Activated CD8-positive, alpha-beta T cell treated with anti-CD3 and anti-CD28 coated beads for 36 hours (primary cell): Measurements from ENCODE around the gene ANKRD6. TPM values are rescaled to one million over a fixed set of nuclear protein-coding genes. Genes with fewer than 3 reads are reported as not detected.

ENCODE experiments used
- ATAC-seq: fragments of 200-7000 bp; cut with Tn5 transposase; one replicate; pipeline ENCODE4 v1.10.0; 2021; ENCODE audit warnings: mild to moderate bottlenecking, moderate library complexity
- CTCF ChIA-PET: fragments of 350-600 bp; sonication (Branson Sonifier 250); formaldehyde crosslinking; loops from one replicate; lab custom pipeline; 2021; ENCODE audit warnings: antibody characterized with exemption; lab: Charles Lee
- POLR2A ChIA-PET: fragments of 350-600 bp; sonication (Branson Sonifier 250); formaldehyde crosslinking; loops from one replicate; lab custom pipeline; 2021; ENCODE audit warnings: antibody characterized with exemption; lab: Charles Lee
- DNase-seq: peaks from one replicate; pipeline ENCODE4 v3.0.0-alpha.2; 2020
- H3K27ac Mint-ChIP-seq: one replicate; pipeline ENCODE4 v1.8.0; 2021; ENCODE audit warnings: mild to moderate bottlenecking, mixed read lengths
- H3K27me3 Mint-ChIP-seq: one replicate; pipeline ENCODE4 v1.8.0; 2021; ENCODE audit warnings: mixed read lengths
- H3K36me3 Mint-ChIP-seq: one replicate; pipeline ENCODE4 v1.8.0; 2021; ENCODE audit warnings: low read depth, mixed read lengths
- H3K4me1 Mint-ChIP-seq: one replicate; pipeline ENCODE4 v1.8.0; 2021; ENCODE audit warnings: low read depth, mixed read lengths
- H3K4me3 Mint-ChIP-seq: one replicate; pipeline ENCODE4 v1.8.0; 2021; ENCODE audit warnings: mild to moderate bottlenecking, moderate library complexity, mixed read lengths
- H3K9me3 Mint-ChIP-seq: one replicate; pipeline ENCODE4 v1.8.0; 2021; ENCODE audit warnings: mixed read lengths
- intact Hi-C: fragments of 100-400 bp; cut with micrococcal nuclease; formaldehyde crosslinking; loops from one replicate; pipeline ENCODE4 v1.10.0; 2022
- total RNA-seq, 2 experiments: library from RNA; stranded (reverse); gene quantifications; one replicate each; pipeline ENCODE4 v1.2.3, GENCODE V29; 2021
- TF ChIP-seq, protein P1 (sequence below): fragments of 200-600 bp; IDR thresholded peaks from one replicate; pipeline ENCODE4 v1.8.0; 2022; ENCODE audit warnings: antibody characterized with exemption, mild to moderate bottlenecking

ANKRD6 gene
- total RNA-seq, result 1 to 10 TPM; 3.5 to 4.9 TPM

DNA sequence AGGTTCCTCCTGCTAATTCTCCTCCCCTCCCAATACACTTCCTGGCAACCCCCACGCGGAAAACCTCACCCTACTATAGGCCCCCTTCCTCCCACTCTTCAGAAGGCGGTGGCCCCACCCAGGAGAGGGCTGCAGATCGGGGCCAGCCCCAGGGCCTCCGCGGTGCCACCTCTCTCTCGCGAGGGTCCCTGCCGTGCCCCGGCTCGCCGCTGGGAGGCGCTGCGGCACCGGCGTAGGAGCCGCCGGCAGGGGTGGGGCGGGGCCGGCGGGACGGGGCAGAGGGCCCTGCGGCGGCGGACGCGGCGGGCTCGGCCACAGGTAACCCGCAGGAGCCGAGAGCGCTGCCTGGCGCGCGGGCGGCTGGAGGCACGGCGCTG lies at the start of gene ANKRD6:
Gene ANKRD6, plus strand, starts transcription at position 278 of the 377 bp plus-strand sequence. CDS start 133,825 bp downstream, outside the sequence.
- TF ChIP-seq, protein P1, sequence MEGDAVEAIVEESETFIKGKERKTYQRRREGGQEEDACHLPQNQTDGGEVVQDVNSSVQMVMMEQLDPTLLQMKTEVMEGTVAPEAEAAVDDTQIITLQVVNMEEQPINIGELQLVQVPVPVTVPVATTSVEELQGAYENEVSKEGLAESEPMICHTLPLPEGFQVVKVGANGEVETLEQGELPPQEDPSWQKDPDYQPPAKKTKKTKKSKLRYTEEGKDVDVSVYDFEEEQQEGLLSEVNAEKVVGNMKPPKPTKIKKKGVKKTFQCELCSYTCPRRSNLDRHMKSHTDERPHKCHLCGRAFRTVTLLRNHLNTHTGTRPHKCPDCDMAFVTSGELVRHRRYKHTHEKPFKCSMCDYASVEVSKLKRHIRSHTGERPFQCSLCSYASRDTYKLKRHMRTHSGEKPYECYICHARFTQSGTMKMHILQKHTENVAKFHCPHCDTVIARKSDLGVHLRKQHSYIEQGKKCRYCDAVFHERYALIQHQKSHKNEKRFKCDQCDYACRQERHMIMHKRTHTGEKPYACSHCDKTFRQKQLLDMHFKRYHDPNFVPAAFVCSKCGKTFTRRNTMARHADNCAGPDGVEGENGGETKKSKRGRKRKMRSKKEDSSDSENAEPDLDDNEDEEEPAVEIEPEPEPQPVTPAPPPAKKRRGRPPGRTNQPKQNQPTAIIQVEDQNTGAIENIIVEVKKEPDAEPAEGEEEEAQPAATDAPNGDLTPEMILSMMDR, result peak; percentile 76
- DNase-seq (peak; percentile 86), ATAC-seq (peak; percentile 97)
- Mint-ChIP-seq H3K4me1 (peaks cover 16% of the 10 kb centered on the region), H3K27me3 (no peaks in the 10 kb centered on the region), H3K9me3 (no peaks in the 10 kb centered on the region), H3K4me3 (peak within 1 kb of the TSS; percentile 70), H3K27ac (peak within 1 kb of the TSS; percentile 55), H3K36me3 (no peaks in the 10 kb centered on the region)
- intact Hi-C loops, result loop anchor here (1.0 to 5.0 kb wide), 2 partner anchors 61 to 177 kb away; no protein-coding TSS in a partner anchor
- CTCF ChIA-PET, result interaction anchor here (0.6 to 5.2 kb wide), 54 partner anchors 8 to 450 kb away, joined by 3 to 78 read pairs (median 4); partner anchors contain the start of genes LYRM2 and RRAGD
- POLR2A ChIA-PET, result interaction anchor here (1.0 to 1.2 kb wide), 2 partner anchors 197 to 206 kb away, joined by 3 to 6 read pairs; partner anchors contain the start of gene LYRM2

DNA sequence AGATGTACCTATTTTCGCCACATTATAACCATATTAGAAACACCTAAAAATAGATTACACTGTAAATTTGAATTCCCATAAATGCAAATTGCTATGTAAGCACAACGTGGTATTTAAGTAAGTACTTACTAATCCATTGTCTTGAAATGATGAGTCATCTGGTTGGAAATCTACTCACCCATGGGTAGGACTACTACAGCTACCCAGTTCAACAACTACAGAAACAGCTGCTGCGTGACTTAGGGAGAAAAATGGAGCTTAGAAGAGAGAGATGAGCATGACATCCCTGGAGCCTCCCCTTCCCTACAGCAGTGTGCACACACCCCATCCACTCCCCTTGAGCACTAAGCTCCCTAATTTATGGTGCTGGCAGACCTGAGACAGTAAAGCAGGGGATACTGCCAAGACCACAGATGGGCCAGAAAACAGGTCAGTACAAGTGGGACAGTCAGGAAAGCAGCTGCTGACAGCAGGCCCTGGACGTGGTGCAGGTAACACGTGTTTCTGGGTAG lies 47.7 kb upstream of the ANKRD6 start:
- intact Hi-C loops, result no loop called here
- H3K4me1 Mint-ChIP-seq, result peaks cover 3% of the 10 kb centered on the region
- H3K36me3 Mint-ChIP-seq, result peaks cover 3% of the 10 kb centered on the region
- TF ChIP-seq, protein P1, result no peak
- no peak overlapping the region for H3K4me3 Mint-ChIP-seq
- DNase-seq, result no peak
- no peaks in the 10 kb centered on the region for H3K27me3 Mint-ChIP-seq
- H3K9me3 Mint-ChIP-seq, result no peaks in the 10 kb centered on the region
- ChIA-PET POLR2A (interaction anchor here (1.1 kb wide), 1 partner anchor 24 kb away, joined by 3 read pairs; no protein-coding TSS in a partner anchor), CTCF (interaction anchor here (2.2 kb wide), 1 partner anchor 13 kb away, joined by 15 read pairs; no protein-coding TSS in a partner anchor)
- no peak for ATAC-seq
- H3K27ac Mint-ChIP-seq, result no peak overlapping the region

DNA sequence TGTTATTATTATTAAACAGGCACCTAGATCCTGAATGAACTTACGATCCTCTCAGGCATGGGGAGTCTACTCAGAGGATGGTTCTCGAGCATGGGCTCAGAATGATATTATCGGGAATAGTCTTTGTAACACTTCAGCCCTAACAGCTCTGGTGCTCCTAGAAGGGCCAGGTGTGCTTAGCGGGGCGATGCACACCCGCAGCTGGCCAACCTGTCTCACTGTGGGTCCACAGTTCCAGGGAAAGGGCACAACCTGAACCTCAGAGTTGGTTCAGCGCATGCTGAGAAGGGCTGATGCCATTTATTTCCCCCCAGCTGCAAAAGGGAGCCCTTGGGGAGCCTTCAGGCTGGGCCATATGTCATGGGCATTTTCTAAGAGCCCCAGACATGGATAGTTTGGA lies 47.1 kb upstream of the ANKRD6 start:
- H3K4me1 Mint-ChIP-seq, result peaks cover 3% of the 10 kb centered on the region
- TF ChIP-seq, protein P1, result no peak
- H3K27ac Mint-ChIP-seq, result no peak overlapping the region
- peaks cover 3% of the 10 kb centered on the region for H3K36me3 Mint-ChIP-seq
- intact Hi-C loops, result no loop called here
- no peak for ATAC-seq
- no peak for DNase-seq
- H3K27me3 Mint-ChIP-seq, result no peaks in the 10 kb centered on the region
- H3K4me3 Mint-ChIP-seq, result no peak overlapping the region
- no peaks in the 10 kb centered on the region for H3K9me3 Mint-ChIP-seq
- ChIA-PET POLR2A (interaction anchor here (0.6 to 1.1 kb wide), 2 partner anchors 23 to 28 kb away, joined by 3 read pairs; no protein-coding TSS in a partner anchor), CTCF (interaction anchor here (2.2 kb wide), 1 partner anchor 13 kb away, joined by 15 read pairs; no protein-coding TSS in a partner anchor)

DNA sequence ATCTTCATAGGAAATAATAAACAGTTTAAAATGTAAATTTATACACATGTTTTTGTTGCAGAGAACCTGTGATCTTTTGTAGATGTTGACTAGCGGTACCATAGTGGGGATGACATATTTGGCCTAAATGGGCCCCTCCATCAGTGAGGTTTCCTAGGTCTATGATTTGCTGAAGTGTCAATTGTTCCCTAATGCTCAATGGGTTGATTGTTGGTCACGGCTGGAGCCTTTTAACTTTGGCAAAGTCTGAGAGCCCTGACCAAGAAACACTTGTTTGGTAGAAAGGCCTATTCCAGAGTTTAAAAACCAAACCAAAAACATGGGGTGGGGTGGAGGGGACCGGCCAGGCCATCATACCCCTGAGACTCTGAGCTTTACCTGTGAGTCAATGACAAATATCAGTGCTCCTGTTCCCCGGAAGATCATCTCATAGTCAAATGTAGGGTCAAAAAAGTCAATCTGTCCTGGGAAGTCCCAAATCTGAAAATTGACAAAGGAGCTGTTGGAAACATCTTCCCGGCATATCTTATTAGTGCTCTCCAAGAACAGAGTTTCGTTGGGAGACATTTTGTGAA lies 45.9 kb upstream of the ANKRD6 start:
- H3K27ac Mint-ChIP-seq, result no peak overlapping the region
- H3K9me3 Mint-ChIP-seq, result no peaks in the 10 kb centered on the region
- no peak for DNase-seq

More for the DNA sequence above, 45.9 kb upstream of the ANKRD6 start:
- intact Hi-C loops, result no loop called here
- H3K36me3 Mint-ChIP-seq, result peaks cover 3% of the 10 kb centered on the region
- ChIA-PET POLR2A (no interaction called here), CTCF (interaction anchor here (1.0 to 2.1 kb wide), 2 partner anchors 11 to 15 kb away, joined by 3 to 10 read pairs; no protein-coding TSS in a partner anchor)
- TF ChIP-seq, protein P1, result no peak
- peaks cover 3% of the 10 kb centered on the region for H3K4me1 Mint-ChIP-seq
- no peaks in the 10 kb centered on the region for H3K27me3 Mint-ChIP-seq
- ATAC-seq, result no peak
- no peak overlapping the region for H3K4me3 Mint-ChIP-seq
